Osteocyte (in vitro differentiated cells): Measurements from ENCODE around the gene IGSF21. TPM values are rescaled to one million over a fixed set of nuclear protein-coding genes. Genes with fewer than 3 reads are reported as not detected.

ENCODE experiments used
- DNase-seq: peaks from one replicate; pipeline ENCODE4 v3.0.0; 2021; ENCODE audit warnings: mixed read lengths; ENCODE audit not compliant: unreplicated experiment; ENCODE audit errors: extremely low spot score
- H3K27ac Mint-ChIP-seq: one replicate; pipeline ENCODE4 v1.8.0; 2021; ENCODE audit warnings: mild to moderate bottlenecking, mixed read lengths; ENCODE audit not compliant: unreplicated experiment
- H3K27me3 Mint-ChIP-seq: one replicate; pipeline ENCODE4 v1.8.0; 2021; ENCODE audit warnings: mixed read lengths; ENCODE audit not compliant: unreplicated experiment
- H3K36me3 Mint-ChIP-seq: one replicate; pipeline ENCODE4 v1.8.0; 2021; ENCODE audit warnings: mixed read lengths; ENCODE audit not compliant: unreplicated experiment
- H3K4me1 Mint-ChIP-seq: one replicate; pipeline ENCODE4 v1.8.0; 2021; ENCODE audit warnings: mixed read lengths; ENCODE audit not compliant: unreplicated experiment
- H3K4me3 Mint-ChIP-seq: one replicate; pipeline ENCODE4 v1.8.0; 2021; ENCODE audit warnings: mild to moderate bottlenecking, moderate library complexity, mixed read lengths; ENCODE audit not compliant: unreplicated experiment
- H3K9me3 Mint-ChIP-seq: one replicate; pipeline ENCODE4 v1.8.0; 2021; ENCODE audit warnings: mixed read lengths; ENCODE audit not compliant: unreplicated experiment
- total RNA-seq: library from RNA; stranded (reverse); gene quantifications from 2 replicates; pipeline ENCODE4 v1.2.1, GENCODE V29; 2021
- TF ChIP-seq, protein P1 (sequence below): fragments of 200-600 bp; sonication (generic); IDR thresholded peaks from 2 replicates; pipeline ENCODE4 v1.5.0; 2021; ENCODE audit warnings: antibody characterized with exemption, mild to moderate bottlenecking, moderate library complexity

The IGSF21 gene
- total RNA-seq, 1 donor from 2014 or later: not detected

DNA sequence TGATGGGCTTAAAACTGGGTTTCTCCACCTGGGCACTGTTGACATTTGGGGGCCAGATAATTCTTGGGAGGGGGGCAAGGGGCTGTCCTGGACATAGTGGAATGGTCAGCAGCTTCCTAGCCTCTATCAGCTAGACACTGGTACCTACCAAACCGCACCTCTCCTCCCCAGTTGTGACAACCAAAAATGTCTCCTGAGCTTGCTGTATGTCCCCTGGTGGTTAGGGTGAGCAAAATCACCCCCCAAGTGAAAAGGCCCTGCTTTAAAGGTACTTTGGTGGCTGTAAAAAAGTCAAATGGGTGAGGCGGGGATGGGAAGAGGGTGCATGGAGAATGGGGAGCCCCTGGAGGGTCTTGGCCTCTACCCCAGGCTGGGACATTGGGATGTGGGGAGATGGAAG, 182.0 kb downstream of the IGSF21 start:
- Mint-ChIP-seq H3K9me3 (no peaks in the 10 kb centered on the region), H3K4me3 (no peak overlapping the region), H3K27ac (no peak overlapping the region), H3K4me1 (no peaks in the 10 kb centered on the region), H3K27me3 (no peaks in the 10 kb centered on the region), H3K36me3 (no peaks in the 10 kb centered on the region)
- TF ChIP-seq, protein P1, sequence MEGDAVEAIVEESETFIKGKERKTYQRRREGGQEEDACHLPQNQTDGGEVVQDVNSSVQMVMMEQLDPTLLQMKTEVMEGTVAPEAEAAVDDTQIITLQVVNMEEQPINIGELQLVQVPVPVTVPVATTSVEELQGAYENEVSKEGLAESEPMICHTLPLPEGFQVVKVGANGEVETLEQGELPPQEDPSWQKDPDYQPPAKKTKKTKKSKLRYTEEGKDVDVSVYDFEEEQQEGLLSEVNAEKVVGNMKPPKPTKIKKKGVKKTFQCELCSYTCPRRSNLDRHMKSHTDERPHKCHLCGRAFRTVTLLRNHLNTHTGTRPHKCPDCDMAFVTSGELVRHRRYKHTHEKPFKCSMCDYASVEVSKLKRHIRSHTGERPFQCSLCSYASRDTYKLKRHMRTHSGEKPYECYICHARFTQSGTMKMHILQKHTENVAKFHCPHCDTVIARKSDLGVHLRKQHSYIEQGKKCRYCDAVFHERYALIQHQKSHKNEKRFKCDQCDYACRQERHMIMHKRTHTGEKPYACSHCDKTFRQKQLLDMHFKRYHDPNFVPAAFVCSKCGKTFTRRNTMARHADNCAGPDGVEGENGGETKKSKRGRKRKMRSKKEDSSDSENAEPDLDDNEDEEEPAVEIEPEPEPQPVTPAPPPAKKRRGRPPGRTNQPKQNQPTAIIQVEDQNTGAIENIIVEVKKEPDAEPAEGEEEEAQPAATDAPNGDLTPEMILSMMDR: no peak
- no peak for DNase-seq

DNA sequence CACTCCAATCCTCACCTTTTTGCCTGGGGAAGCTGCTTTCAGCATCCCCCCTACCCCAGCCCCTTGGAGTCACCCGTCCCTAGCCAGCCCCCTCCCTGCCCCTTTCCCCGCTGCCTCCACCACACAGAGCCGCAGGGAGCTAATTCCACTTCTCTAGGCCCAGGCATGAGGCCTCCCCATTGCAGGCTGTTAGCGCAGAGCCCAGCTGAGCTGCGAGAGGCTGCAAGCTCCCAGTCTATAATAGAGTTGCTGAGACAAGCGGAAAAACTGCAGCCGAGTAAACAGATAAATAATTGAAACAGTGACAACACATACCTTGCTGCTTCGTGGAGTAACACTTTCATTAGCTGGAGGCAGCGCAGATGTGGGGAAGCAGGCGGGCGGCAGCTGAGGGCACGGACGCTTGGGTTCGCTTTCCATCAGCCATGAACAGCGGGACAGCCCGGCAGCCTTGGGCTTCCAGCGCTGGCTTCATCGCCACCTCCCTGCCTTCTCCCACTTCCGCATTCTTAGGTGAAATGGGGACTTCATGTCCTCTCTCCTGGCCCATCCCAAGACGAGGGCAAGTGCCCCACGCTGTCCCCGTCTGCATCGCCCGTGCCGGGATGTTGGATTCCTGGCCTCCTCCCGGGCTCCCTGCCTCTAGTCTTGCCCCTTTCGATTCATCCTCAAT, 183.3 kb downstream of the IGSF21 start:
- H3K36me3 Mint-ChIP-seq: no peaks in the 10 kb centered on the region

GRCh38 chr1:18292531-18292930, 184.9 kb downstream of the IGSF21 start:
- peaks cover 4% of the 10 kb centered on the region for H3K9me3 Mint-ChIP-seq

More for the DNA sequence above, 183.3 kb downstream of the IGSF21 start:
- Mint-ChIP-seq H3K4me3 (no peak overlapping the region), H3K9me3 (peaks cover 4% of the 10 kb centered on the region), H3K27me3 (no peaks in the 10 kb centered on the region), H3K4me1 (no peaks in the 10 kb centered on the region), H3K27ac (no peak overlapping the region)
- TF ChIP-seq, protein P1: no peak
- DNase-seq: no peak

DNA sequence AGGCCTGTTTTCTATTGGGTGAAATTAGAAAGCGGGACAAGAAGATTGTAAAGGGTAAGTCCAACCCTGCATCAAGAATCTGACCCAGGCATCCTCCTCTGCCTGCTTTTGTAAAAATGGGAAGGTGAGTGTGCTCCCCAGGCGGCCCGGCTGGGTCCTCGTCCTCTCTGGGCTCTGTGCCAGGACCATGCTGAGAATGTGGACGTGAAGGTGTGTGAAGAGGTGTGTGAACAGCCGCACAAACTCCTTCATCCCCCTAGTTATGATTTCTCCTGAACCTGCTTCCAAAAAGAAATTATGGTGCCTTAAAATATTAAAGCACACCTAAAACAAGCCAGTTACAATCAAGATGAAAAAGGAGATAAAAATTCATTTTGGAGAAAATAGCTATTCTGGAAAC, 185.7 kb downstream of the IGSF21 start:
- no peaks in the 10 kb centered on the region for H3K36me3 Mint-ChIP-seq
- H3K9me3 Mint-ChIP-seq: peaks cover 4% of the 10 kb centered on the region
- H3K4me1 Mint-ChIP-seq: no peaks in the 10 kb centered on the region
- TF ChIP-seq, protein P1: no peak
- DNase-seq: no peak
- H3K4me3 Mint-ChIP-seq: no peak overlapping the region
- no peak overlapping the region for H3K27ac Mint-ChIP-seq
- H3K27me3 Mint-ChIP-seq: no peaks in the 10 kb centered on the region

More at GRCh38 chr1:18292531-18292930, 184.9 kb downstream of the IGSF21 start:
- no peak overlapping the region for H3K4me3 Mint-ChIP-seq
- no peak for DNase-seq
- H3K4me1 Mint-ChIP-seq: no peaks in the 10 kb centered on the region
- H3K36me3 Mint-ChIP-seq: no peaks in the 10 kb centered on the region
- no peaks in the 10 kb centered on the region for H3K27me3 Mint-ChIP-seq
- no peak overlapping the region for H3K27ac Mint-ChIP-seq
- TF ChIP-seq, protein P1: no peak

GRCh38 chr1:18294437-18295176, 187.0 kb downstream of the IGSF21 start:
- Mint-ChIP-seq H3K9me3 (peaks cover 4% of the 10 kb centered on the region), H3K36me3 (no peaks in the 10 kb centered on the region), H3K27me3 (no peaks in the 10 kb centered on the region), H3K27ac (no peak overlapping the region), H3K4me1 (no peaks in the 10 kb centered on the region), H3K4me3 (no peak overlapping the region)
- DNase-seq: no peak
- TF ChIP-seq, protein P1: no peak
